Naive thymus-derived CD4-positive, alpha-beta T cell (primary cell): ENCODE results near the gene THSD4. TPM values are rescaled to one million over a fixed set of nuclear protein-coding genes. Genes with fewer than 3 reads are reported as not detected.

Experiments used
- ATAC-seq: fragments of 150-1000 bp; cut with Tn5 transposase; 2 replicates; pipeline ENCODE4 v1.10.0; 2021; ENCODE audit warnings: mild to moderate bottlenecking, moderate library complexity
- CTCF ChIA-PET: fragments of 350-600 bp; sonication (Branson Sonifier 250); formaldehyde crosslinking; loops from one replicate; lab custom pipeline; 2021; ENCODE audit warnings: antibody characterized with exemption; lab: Charles Lee
- POLR2A ChIA-PET: fragments of 350-600 bp; sonication (Branson Sonifier 250); formaldehyde crosslinking; loops from one replicate; lab custom pipeline; 2021; ENCODE audit warnings: antibody characterized with exemption, inconsistent platforms; lab: Charles Lee
- DNase-seq, 9 donors: peaks; one replicate each; pipeline versions ENCODE4 v3.0.0 to v3.0.0-alpha.2; 2020 to 2022; ENCODE audit warnings: mixed read lengths in 1 of 9
- H3K27ac ChIP-seq: one replicate; pipeline ENCODE4 v1.7.0; 2013; ENCODE audit warnings: mild to moderate bottlenecking, low read depth, low read length, moderate library complexity
- H3K27me3 ChIP-seq, 2 donors: one replicate each; pipeline ENCODE4 v1.7.0; 2013; ENCODE audit warnings: low read length in 2 of 2, mild to moderate bottlenecking in 2 of 2, moderate library complexity in 2 of 2; ENCODE audit not compliant: control insufficient read depth in 2 of 2, insufficient read depth in 2 of 2
- H3K36me3 ChIP-seq, 3 experiments: 1 replicate in 2 of 3; 2 replicates in 1 of 3; pipeline ENCODE4 v1.7.0; 2013; ENCODE audit warnings: low read length in 3 of 3, mild to moderate bottlenecking in 3 of 3, moderate library complexity in 1 of 3; ENCODE audit not compliant: insufficient read depth in 3 of 3, control insufficient read depth in 2 of 3
- H3K4me1 ChIP-seq, 2 donors: one replicate each; pipeline ENCODE4 v1.7.0; 2013; ENCODE audit warnings: low read length in 2 of 2, mild to moderate bottlenecking in 2 of 2, moderate library complexity in 1 of 2; ENCODE audit not compliant: control insufficient read depth in 2 of 2, insufficient read depth in 2 of 2
- H3K4me3 ChIP-seq: 2 replicates; pipeline ENCODE4 v1.7.0; 2013; ENCODE audit warnings: mild to moderate bottlenecking, low read length
- H3K9me3 ChIP-seq, 3 experiments: 1 replicate in 2 of 3; 2 replicates in 1 of 3; pipeline ENCODE4 v1.7.0; 2013; ENCODE audit warnings: low read length in 3 of 3; ENCODE audit not compliant: control insufficient read depth in 2 of 3
- H3K27ac Mint-ChIP-seq, 9 donors: one replicate each; pipeline ENCODE4 v1.8.0; 2020 to 2022; ENCODE audit warnings: mixed read lengths in 9 of 9, mild to moderate bottlenecking in 8 of 9, moderate library complexity in 5 of 9, inconsistent platforms in 2 of 9
- H3K27me3 Mint-ChIP-seq, 5 donors: one replicate each; pipeline ENCODE4 v1.8.0; 2021 to 2022; ENCODE audit warnings: mixed read lengths in 5 of 5, mild to moderate bottlenecking in 1 of 5
- H3K36me3 Mint-ChIP-seq, 5 donors: one replicate each; pipeline ENCODE4 v1.8.0; 2020 to 2022; ENCODE audit warnings: mixed read lengths in 5 of 5, mild to moderate bottlenecking in 3 of 5, inconsistent platforms in 1 of 5
- H3K4me1 Mint-ChIP-seq, 7 donors: one replicate each; pipeline ENCODE4 v1.8.0; 2020 to 2022; ENCODE audit warnings: mixed read lengths in 7 of 7, mild to moderate bottlenecking in 3 of 7, inconsistent platforms in 1 of 7
- H3K4me3 Mint-ChIP-seq, 10 donors: one replicate each; pipeline ENCODE4 v1.8.0; 2020 to 2022; ENCODE audit warnings: mild to moderate bottlenecking in 10 of 10, mixed read lengths in 10 of 10, moderate library complexity in 6 of 10, inconsistent platforms in 2 of 10
- H3K9me3 Mint-ChIP-seq, 11 donors: one replicate each; pipeline ENCODE4 v1.8.0; 2020 to 2022; ENCODE audit warnings: mixed read lengths in 11 of 11, mild to moderate bottlenecking in 4 of 11, inconsistent platforms in 1 of 11, moderate library complexity in 1 of 11
- intact Hi-C, 2 donors: fragments of 100-400 bp; cut with micrococcal nuclease; formaldehyde crosslinking; loops; one replicate each; pipeline ENCODE4 v1.15.1; 2023
- polyA plus RNA-seq, 2 donors: library from polyadenylated mRNA; unstranded; fragments of 300-500 nt; fragmentation: Illumina TruSeq; gene quantifications; one replicate each; pipeline ENCODE4 v1.2.3, GENCODE V29; 2021
- total RNA-seq, 6 experiments: library from RNA in 5 of 6; stranded (reverse) in 5 of 6; gene quantifications; 1 replicate in 5 of 6; 2 replicates in 1 of 6; pipeline ENCODE4 v1.2.3 and lab custom pipeline; 2021 to 2026

THSD4 gene
- total and polyA plus RNA-seq, 7 experiments from 2014 or later: not detected

GRCh38 chr15:71825021-71825730 lies 709.9 kb downstream of the THSD4 start:
- Mint-ChIP-seq H3K9me3 (peaks cover 0 to 63% (median 28%) of the 10 kb centered on the region in 11 donors), H3K4me1 (no peaks in the 10 kb centered on the region), H3K27me3 (no peaks in the 10 kb centered on the region), H3K27ac (no peak overlapping the region), H3K36me3 (peaks cover 27 to 92% (median 87%) of the 10 kb centered on the region in 5 donors), H3K4me3 (no peak overlapping the region)
- no peak for DNase-seq
- Histone ChIP-seq H3K4me3 (no peak overlapping the region), H3K4me1 (no peaks in the 10 kb centered on the region), H3K27me3 (no peaks in the 10 kb centered on the region), H3K9me3 (peaks cover 0 to 39% (median 0%) of the 10 kb centered on the region in 3 experiments), H3K27ac (no peak overlapping the region), H3K36me3 (peaks cover 4 to 51% (median 12%) of the 10 kb centered on the region in 3 experiments)
- CTCF ChIA-PET: no interaction called here
- intact Hi-C loops: no loop called here
- POLR2A ChIA-PET: no interaction called here
- ATAC-seq: no peak

GRCh38 chr15:71826196-71826595 lies 710.9 kb downstream of the THSD4 start:
- H3K4me3 Mint-ChIP-seq: no peak overlapping the region
- intact Hi-C loops: no loop called here
- no peak for DNase-seq
- ChIA-PET CTCF (no interaction called here), POLR2A (no interaction called here)
- ATAC-seq: no peak
- no peaks in the 10 kb centered on the region for H3K4me1 ChIP-seq
- peaks cover 0 to 53% (median 25%) of the 10 kb centered on the region in 11 donors for H3K9me3 Mint-ChIP-seq
- H3K9me3 ChIP-seq: peaks cover 0 to 33% (median 0%) of the 10 kb centered on the region in 3 experiments
- no peaks in the 10 kb centered on the region for H3K27me3 ChIP-seq
- no peak overlapping the region for H3K27ac Mint-ChIP-seq
- no peak overlapping the region for H3K27ac ChIP-seq
- H3K4me1 Mint-ChIP-seq: no peaks in the 10 kb centered on the region
- no peaks in the 10 kb centered on the region for H3K27me3 Mint-ChIP-seq
- no peak overlapping the region for H3K4me3 ChIP-seq
- peaks cover 27 to 93% (median 91%) of the 10 kb centered on the region in 5 donors for H3K36me3 Mint-ChIP-seq
- peaks cover 4 to 53% (median 12%) of the 10 kb centered on the region in 3 experiments for H3K36me3 ChIP-seq

- CTCF ChIA-PET: no interaction called here
Observed at GRCh38 chr15:71830981-71831380, 715.7 kb downstream of the THSD4 start.

More at GRCh38 chr15:71830981-71831380, 715.7 kb downstream of the THSD4 start:
- no peaks in the 10 kb centered on the region for H3K9me3 ChIP-seq
- H3K4me1 ChIP-seq: no peaks in the 10 kb centered on the region
- no peak for DNase-seq
- intact Hi-C loops: no loop called here
- POLR2A ChIA-PET: no interaction called here
- no peak overlapping the region for H3K27ac Mint-ChIP-seq
- H3K36me3 Mint-ChIP-seq: peaks cover 19 to 70% (median 58%) of the 10 kb centered on the region in 5 donors
- peaks cover 4 to 37% (median 12%) of the 10 kb centered on the region in 3 experiments for H3K36me3 ChIP-seq
- H3K4me1 Mint-ChIP-seq: no peaks in the 10 kb centered on the region
- H3K27me3 Mint-ChIP-seq: no peaks in the 10 kb centered on the region
- peaks cover 0 to 7% (median 2%) of the 10 kb centered on the region in 11 donors for H3K9me3 Mint-ChIP-seq
- ATAC-seq: no peak
- H3K27me3 ChIP-seq: no peaks in the 10 kb centered on the region
- H3K27ac ChIP-seq: no peak overlapping the region
- no peak overlapping the region for H3K4me3 Mint-ChIP-seq
- no peak overlapping the region for H3K4me3 ChIP-seq

Other genes with a start within 250 kb of the THSD4 start
- under 1 TPM in 1 of 5 experiments, not detected in 4; 0.24 TPM for gene THAP10, start 223.0 kb upstream of the THSD4 start, total RNA-seq
- not detected for gene THAP10, start 223.0 kb upstream of the THSD4 start, polyA plus RNA-seq
- not detected for gene LRRC49, start 222.6 kb upstream of the THSD4 start, total RNA-seq
- gene LRRC49, start 222.6 kb upstream of the THSD4 start, polyA plus RNA-seq: not detected